ENCODE measurements around the gene TRIM73.
"Not testable (repeated sequence)": the region's sequence is repeated elsewhere in the genome, so short reads cannot be mapped to it uniquely, and the experiment has no call there.

Gene TRIM73

DNA sequence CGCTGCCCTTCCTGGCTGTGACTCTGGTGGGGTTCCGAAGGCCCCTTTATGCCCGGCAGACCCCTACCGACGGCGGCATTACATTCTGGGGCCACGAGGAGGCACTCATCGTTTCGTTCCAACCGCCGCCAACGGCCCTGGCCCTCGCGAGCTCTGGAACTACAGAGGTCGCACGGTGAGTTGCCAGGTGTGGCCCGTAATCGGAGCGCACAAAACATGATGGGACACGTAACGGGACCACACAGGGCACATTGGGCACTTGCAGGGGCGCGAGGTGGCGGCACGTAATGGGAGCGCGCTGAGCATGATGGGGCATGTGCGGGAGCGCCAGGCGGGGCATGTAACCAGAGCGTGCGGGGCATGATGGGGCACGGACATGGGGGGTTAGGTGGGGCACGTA, at the start of gene TRIM73:
TRIM73 (plus strand) TSS at position 301 of the 400 bp plus-strand sequence. CDS start 3,305 bp downstream, outside the sequence.
- not testable (repeated sequence) for DNase-seq

DNA sequence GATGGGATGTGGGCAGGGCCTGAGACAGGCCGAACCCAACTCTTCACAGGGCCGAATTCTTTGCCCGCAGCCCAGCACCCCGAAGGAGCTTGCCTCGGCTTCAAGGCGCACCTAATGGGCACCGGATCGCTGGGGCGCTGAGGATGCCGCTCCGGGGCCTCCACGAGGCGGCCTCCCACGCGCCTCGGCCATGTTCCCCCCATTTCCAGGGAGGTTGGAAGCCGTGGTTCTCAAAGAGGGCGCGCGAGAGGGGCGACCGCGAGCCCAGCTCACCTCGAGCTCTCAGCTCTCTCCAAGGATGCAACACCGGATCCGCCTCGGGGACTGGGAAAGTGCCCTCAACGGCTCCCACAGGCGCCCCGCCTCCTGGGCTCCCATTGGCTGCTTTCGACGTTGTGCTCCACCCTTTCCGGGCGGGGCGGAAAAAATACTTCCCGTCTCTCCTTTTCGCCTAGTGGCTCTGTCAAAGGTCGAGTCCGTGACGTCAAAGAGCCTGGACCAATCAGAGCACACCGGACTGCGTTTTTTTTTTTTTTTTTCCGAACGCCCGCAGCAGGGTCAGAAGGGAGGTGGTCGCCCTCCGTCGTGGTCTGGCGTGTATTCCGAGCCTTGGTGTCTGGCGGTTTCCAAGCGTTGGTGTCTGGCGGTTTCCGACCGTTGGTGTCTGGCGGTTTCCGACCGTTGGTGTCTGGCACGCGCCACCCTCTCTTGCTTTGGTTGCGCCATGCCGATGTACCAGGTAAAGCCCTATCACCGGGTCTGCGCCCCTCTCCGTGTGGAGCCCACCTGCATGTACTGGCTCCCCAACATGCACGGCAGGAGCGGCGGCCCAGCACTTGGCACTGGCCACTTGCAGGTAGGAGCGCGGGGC, 36.5 kb upstream of the TRIM73 start:
- DNase-seq: not testable (repeated sequence)

DNA sequence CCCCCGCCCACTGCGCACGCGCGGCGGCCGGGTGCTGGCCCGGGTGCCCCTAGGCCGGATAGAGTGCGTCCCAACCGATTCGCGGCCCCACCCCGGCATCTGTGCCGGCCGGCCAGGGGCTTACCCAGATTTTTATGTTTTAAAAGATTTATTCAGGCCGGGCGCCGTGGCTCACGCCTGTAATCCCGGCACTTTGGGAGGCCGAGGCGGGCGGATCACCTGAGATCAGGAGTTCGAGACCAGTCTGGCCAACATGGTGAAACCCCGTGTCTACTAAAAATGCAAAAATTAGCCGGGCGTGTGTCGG, 35.9 kb upstream of the TRIM73 start:
- DNase-seq: not testable (repeated sequence)

DNA sequence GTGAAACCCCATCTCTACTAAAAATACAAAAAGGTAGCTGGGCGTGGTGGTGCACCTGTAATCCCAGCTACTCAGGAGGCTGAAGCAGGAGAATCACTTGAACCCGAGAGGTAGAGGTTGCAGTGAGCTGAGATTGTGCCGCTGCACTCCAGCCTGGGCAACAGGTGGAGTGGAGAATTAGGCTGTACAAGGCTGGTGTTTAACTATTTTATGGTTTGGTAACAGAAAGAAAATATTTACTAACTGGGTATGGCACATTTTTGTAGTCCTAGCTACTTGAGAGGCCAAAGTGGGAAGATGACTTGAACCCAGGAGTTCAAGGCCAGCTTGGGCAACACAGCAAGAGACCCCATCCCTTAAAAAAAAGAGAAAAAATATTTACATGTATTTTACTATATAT, 31.4 kb upstream of the TRIM73 start:
- not testable (repeated sequence) for DNase-seq

DNA sequence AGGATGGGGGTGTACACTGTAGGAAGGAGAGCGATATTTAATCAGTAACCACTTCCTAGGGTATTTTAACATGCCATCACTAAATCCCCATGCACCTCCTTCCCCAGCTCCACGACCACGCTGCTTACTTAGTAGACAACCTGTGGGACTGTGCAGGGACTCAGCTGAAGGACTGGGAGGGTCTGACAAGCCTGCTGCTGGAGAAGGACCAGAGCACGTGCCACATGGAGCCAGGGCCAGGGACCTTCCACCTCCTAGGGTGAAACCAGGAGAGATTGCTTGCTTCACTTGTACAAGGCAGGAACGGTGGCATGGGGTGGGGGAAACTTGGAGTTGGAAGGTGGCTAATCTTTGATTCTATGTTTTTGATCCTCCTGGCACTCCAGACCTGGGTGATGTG, 28.8 kb upstream of the TRIM73 start:
- DNase-seq: not testable (repeated sequence)

DNA sequence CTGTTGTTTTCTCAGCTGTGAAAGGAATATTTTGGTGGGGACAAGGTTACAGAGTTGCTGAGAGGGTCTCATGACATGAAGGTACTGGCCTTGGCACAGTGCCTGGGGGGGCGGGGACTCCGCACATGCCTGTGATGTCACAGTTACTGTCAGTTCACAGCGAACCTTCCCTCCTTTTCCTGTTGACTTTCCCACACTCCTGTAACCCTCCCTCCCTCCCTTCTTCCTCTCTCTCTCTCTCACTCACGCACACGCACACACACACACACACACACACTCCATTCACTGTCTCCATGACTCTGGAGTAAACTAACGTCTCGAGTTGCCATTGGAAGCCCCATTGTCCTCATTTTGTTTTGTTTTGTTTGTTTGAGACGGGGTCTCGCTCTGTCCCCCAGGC, 28.1 kb upstream of the TRIM73 start:
- not testable (repeated sequence) for DNase-seq

DNA sequence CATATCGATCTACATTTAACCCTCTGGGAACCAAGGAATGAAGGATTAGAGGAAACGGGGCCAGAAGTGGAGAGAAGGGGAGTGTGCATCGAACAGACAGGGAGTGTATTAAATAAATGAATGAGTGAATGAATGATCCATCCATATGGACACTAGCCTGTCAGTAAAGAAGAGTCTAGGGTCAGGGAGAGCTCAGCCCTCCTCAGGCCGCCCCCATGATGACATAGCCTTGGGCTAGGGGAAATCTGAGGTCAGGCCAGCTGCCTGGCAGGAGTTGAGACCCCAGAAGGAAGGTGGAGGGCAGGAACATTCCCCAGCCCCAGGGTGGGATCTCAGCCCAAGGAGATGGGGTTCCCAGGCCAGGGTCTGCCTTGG, 21.3 kb upstream of the TRIM73 start:
- not testable (repeated sequence) for DNase-seq

DNA sequence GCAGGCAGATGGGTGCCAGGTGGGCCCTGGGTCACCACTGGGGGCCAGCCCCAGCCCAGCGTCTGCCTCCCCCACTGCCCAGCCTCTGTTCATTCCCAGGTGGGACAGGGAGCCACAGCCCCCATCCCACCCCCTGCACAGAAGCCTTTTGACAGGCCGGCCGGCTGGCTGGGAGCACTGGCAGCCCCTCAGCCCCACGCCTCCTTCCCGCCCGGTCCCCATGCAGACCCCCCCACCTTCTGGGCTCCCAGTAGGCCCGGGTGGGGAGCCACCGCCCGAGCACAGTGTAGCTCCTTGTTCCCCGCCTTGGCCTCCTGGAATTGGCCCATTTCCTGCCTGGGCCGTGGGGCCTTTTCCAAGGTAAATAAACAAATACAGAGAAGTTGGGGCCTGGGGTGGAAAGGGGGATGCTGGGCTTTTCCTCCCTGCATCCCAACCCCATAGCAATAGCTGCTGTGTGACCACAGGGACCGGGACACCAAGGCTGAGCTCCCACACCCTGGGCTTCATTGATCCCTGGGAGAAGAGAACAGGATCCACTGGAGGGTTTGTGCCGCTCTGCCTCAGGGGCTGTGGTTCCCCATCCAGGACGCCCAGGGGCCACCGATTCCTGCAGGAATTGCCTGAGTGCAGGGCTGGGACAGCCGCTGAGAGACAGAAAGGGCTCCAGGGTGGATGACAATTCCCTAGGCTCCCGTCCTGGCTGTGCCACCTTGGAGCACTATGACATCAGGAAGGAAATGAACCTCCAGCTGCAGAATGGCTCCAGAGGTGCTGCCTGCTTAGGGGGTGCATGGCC, 20.7 kb upstream of the TRIM73 start:
- not testable (repeated sequence) for DNase-seq

DNA sequence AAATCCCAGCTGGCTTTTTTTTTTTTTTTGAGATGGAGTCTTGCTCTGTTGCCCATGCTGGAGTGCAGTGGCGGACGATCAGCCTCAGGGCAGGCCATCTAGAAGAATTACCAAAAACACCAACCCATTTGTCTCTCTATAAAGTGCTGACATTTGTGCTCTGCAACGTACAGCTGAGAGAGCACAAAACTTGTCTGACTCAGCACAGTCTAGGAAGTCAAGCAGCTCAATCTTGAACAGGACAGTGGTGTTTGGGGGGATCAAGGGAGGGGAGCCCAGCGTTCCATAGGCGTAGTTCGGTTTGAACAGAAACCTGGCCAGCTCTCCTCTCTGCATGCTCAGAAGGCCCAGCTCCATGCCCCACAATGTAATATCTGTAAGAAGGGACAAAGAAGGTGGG, 2.2 kb upstream of the TRIM73 start:
- not testable (repeated sequence) for DNase-seq

DNA sequence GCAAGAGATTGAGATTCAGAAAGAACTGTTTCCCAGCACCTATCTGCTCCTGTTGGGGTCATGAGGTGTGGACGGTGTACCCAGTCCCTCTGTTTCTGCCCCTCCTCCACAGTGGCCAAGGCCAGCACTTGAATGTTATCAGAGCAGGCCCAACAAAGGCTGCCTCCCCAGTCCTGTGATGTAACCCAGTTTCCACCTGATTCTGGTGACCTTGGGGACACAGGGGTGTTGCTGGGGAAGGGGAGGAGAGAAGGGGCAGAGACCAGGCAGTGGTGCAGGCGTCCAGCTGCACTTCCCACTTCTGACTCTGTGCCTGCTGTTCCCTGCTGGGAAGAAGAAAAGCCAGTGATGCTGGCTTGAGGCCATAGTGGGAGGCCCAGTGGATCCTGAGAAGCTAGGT, 2.4 kb downstream of the TRIM73 start:
- not testable (repeated sequence) for DNase-seq

DNA sequence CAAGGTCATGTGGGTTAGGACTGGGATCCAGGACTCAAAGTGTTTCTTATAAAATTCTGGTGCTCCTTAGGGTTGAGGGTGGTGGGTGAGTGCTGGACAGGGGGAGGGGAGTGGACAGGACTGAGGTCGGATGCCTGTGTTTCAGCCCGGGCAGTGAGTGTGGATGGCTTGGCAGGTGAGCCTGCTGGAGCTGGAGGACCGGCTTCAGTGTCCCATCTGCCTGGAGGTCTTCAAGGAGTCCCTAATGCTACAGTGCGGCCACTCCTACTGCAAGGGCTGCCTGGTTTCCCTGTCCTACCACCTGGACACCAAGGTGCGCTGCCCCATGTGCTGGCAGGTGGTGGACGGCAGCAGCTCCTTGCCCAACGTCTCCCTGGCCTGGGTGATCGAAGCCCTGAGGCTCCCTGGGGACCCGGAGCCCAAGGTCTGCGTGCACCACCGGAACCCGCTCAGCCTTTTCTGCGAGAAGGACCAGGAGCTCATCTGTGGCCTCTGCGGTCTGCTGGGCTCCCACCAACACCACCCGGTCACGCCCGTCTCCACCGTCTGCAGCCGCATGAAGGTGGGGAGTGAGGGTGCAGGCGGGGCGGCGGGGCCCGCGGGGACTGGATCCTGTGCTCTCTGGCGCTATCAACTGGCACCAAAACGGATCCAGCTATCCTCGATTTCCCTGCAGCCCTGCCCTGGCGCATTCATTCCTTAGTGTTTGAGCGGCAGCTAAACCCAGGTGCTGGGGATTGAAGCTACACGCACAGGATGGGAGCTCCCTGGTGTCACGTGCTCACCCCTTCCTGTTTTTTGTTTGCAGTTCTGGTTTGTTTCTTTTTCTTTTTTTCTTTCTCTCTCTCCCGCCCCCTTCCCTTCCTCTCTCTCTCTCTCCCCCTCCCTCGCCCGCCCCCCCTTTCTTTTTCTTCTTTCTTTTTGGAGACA, 3.6 kb downstream of the TRIM73 start:
- not testable (repeated sequence) for DNase-seq

DNA sequence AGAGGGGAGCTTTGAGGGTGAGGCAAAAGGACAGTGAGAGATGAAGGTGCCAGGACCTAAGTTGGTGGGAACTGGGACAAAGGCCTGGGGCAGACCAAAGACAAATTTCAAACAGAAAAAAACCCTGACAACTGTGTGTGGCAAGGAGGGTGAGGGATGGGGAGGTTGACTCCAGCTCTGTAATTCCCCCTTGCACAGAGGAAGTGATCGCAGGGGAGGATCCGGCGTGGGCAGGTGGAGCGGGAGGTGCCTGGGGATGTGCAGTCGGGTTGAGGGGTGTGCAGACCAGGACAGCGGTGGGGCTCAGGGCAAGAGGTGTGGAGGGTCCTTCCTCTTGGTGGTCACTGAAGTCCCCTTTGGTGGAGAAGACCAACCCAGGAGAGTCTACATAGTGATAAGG, 5.1 kb downstream of the TRIM73 start:
- not testable (repeated sequence) for DNase-seq

DNA sequence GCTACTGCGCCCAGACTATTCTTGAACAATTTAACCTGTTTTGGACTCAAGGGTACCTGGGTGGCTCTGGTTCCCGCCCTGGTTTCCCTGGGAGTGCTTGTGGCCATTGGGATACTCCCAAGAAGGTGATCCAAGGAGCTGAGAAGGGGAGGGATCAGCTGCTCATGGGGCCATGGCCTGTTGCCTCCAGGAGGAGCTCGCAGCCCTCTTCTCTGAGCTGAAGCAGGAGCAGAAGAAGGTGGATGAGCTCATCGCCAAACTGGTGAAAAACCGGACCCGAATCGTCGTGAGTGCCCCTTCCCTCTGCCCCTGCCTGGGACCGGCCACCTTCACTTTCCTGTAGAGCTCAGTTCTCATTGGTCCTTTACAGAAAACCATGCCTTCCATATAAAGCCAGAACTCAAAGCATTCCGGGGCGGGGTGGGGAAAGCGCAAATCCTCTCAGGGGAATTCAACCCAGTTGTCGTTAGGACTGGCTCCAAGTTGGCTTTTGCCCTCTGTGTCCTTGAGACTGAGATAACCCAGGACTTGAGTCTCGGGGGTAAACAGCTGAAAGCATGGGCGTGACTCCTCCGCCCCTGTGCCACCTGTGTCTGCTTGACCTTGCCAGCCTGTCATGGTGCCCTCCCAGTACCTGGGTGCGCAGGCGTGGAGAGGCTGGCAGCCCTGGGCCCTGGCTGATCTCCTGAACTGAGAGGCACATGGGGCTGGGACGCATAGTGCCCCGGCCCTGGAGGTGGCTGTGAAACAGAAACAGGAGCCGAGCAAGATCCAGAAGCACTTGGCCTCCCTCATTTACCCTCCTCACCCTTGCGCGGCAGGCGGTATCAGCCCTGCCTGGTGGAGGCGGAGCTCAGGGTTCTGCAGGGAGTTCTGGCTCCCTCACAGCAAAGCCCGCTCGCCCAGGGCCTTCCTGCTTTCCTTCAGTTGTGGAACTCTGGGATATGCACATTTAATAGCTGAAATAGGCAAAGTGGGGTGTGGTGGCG, 8.3 kb downstream of the TRIM73 start:
- not testable (repeated sequence) for DNase-seq

DNA sequence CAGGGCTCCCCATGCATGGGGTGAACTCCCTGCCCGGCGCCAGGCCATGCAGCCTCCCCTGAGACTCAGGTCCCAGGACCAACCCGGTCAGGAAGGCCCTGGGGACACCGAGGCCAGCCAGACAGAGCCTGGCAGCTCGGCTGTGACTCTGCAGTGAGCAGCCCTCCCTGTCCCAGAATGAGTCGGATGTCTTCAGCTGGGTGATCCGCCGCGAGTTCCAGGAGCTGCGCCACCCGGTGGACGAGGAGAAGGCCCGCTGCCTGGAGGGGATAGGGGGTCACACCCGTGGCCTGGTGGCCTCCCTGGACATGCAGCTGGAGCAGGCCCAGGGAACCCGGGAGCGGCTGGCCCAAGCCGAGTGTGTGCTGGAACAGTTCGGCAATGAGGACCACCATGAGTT, 9.2 kb downstream of the TRIM73 start:
- not testable (repeated sequence) for DNase-seq

DNA sequence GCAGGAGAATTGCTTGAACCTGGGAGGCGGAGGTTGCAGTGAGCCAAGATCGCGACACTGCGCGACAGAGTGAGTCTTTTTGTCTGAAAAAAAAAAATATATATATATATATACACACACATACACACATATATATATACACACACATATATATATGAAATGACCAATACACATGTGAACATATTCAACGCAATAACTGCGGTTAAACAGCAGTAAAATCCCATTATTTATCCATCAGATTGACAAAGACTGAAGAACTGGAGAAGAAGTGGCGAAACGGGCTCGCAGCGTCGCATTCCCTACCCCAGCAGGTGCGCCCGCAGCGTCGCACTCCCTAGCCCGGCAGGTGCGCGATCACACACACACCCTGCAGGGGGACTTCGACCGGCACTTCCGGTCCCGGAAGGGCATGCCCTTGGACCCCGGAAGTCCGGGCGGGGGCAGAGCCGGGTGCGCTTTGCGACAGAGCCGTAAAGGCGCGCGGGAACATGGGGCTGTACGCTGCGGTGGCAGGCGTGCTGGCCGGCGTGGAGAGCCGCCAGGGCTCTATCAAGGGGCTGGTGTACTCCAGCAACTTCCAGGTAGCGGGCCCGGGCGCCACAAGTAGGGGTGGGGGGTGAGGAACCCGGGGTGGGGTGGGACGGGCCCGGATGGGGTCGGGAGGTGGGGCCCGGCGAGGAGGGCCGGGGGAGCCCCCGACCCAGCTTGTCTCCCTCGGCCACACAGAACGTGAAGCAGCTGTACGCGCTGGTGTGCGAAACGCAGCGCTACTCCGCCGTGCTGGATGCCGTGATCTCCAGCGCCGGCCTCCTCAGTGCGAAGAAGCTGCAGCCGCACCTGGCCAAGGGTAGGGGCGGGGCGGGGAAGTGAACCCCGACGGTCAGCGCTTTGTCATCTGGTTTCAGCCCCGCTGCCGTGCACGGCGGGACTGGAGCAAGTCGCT, 14.7 kb downstream of the TRIM73 start:
- DNase-seq: not testable (repeated sequence)

DNA sequence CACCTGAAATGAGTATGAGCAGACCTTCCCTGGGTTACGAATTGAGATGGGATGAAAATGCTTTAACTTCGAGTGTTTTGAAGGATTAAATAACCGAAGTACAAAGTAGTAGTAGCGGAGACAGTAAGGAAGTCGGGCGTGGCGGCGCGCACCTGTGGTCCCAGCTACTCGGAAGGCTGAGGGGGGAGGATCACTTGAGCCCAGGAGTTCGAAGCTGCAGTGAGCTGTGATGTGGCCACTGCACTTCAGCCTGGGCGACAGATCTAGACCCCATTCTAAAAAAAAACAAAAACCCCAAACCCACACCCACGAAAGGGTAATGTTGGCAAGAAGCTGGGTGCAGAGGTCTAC, 15.4 kb downstream of the TRIM73 start:
- not testable (repeated sequence) for DNase-seq

DNA sequence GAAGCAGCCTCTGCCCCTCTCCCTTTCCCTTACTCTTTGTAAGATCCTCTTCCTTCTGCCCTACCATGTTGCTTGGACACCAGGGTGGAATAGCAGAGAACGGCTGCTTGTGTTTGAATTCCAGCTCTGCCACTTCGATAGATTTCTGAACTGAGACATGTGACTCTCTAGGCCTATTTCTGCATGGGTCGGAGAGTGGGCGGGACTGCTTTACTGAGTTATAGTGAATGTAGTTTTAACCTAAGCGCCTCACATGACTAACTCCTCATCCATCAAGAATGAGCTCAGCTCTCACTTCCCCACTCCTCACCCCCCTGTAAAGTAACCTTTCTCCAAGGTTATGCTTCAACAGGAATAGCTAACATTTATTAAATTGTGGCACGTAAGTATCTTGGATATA, 18.8 kb downstream of the TRIM73 start:
- DNase-seq: not testable (repeated sequence)

DNA sequence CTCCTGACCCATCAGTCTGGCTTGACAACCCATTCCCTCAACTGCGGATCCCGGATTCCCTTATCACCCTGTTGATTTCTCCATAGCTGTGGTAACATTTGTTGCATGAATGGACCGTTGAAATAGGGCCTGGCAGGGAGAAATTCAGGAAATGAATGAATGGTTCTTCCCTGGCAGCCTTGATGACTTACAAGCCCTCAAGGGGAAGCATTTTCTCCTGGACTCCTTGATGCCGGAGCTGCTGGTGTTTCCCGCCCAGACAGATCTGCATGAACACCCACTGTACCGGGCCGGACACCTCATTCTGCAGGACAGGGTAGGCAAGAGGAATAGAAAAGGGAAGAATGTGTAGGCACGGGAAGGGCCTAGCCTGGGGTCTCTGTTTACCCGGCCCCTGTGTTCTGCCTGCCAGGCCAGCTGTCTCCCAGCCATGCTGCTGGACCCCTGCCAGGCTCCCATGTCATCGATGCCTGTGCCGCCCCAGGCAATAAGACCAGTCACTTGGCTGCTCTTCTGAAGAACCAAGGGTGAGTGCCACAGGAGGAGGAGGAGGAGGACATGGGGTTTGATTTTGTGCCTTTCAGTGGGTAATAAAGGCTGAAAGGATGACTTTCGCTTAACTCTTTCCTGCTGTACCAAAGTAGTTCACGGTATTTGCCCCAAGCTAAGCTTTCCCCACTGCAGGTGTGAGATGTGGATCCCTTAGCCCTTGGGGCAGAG, 19.4 kb downstream of the TRIM73 start:
- DNase-seq: not testable (repeated sequence)

DNA sequence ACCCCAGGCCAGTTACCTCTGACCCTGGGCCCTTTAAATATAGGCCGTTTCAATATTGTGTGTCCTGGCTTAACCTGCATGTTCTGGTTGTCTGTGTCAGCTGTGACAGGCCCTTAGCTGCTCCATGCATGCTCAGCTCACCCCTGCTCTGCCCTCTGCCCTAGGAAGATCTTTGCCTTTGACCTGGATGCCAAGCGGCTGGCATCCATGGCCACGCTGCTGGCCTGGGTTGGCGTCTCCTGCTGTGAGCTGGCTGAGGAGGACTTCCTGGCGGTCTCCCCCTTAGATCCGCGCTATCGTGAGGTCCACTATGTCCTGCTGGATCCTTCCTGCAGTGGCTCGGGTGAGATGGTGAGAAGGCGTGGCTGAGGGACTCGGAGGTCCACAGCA, 20.0 kb downstream of the TRIM73 start:
- not testable (repeated sequence) for DNase-seq

All from DMS 273 treated with DMSO at 0.1 percent for 48 hours (cell line).